ENCODE data around the gene UBALD2.
"Not testable (repeated sequence)": the region's sequence is repeated elsewhere in the genome, so short reads cannot be mapped to it uniquely, and the experiment has no call there.

UBALD2 gene

GRCh38 chr17:76264755-76265623, at the start of gene UBALD2:
Gene UBALD2 (plus strand): TSS chr17:76265348. CDS start chr17:76265506, 158 bp downstream.
- TF ChIP-seq CTCF (IDR thresholded peaks at IDR 0.05; ENCODE audit: insufficient read depth, low read depth, low read length, missing control alignments) = no peak
- DNase-seq (ENCODE audit: low read depth) = peak; percentile 100
- H3K4me3 ChIP-seq (ENCODE audit: low read depth, low read length) = peak within 1 kb of the TSS; percentile 95

- TF ChIP-seq CTCF (IDR thresholded peaks at IDR 0.05; ENCODE audit: insufficient read depth, low read depth, low read length, missing control alignments) = no peak
- no peak overlapping the region for H3K4me3 ChIP-seq (ENCODE audit: low read depth, low read length)
- DNase-seq (ENCODE audit: low read depth) = no peak
Measured at GRCh38 chr17:76217081-76217480, 48.1 kb upstream of the UBALD2 start.

- TF ChIP-seq CTCF (IDR thresholded peaks at IDR 0.05; ENCODE audit: insufficient read depth, low read depth, low read length, missing control alignments) = no peak
Measured at GRCh38 chr17:76219670-76220383, 45.3 kb upstream of the UBALD2 start.

GRCh38 chr17:76223802-76224201, 41.3 kb upstream of the UBALD2 start:
- TF ChIP-seq CTCF (IDR thresholded peaks at IDR 0.05; ENCODE audit: insufficient read depth, low read depth, low read length, missing control alignments) = no peak
- no peak for DNase-seq (ENCODE audit: low read depth)
- H3K4me3 ChIP-seq (ENCODE audit: low read depth, low read length) = no peak overlapping the region

More at GRCh38 chr17:76219670-76220383, 45.3 kb upstream of the UBALD2 start:
- DNase-seq (ENCODE audit: low read depth) = no peak
- H3K4me3 ChIP-seq (ENCODE audit: low read depth, low read length) = no peak overlapping the region

- H3K4me3 ChIP-seq (ENCODE audit: low read depth, low read length); DNase-seq (ENCODE audit: low read depth): not testable (repeated sequence)
Measured at GRCh38 chr17:76225373-76226086, 39.6 kb upstream of the UBALD2 start.

- DNase-seq (ENCODE audit: low read depth); H3K4me3 ChIP-seq (ENCODE audit: low read depth, low read length): not testable (repeated sequence)
Measured at GRCh38 chr17:76226749-76227148, 38.4 kb upstream of the UBALD2 start.

GRCh38 chr17:76232342-76232741, 32.8 kb upstream of the UBALD2 start:
- H3K4me3 ChIP-seq (ENCODE audit: low read depth, low read length) = no peak overlapping the region
- DNase-seq (ENCODE audit: low read depth) = no peak
- TF ChIP-seq CTCF (IDR thresholded peaks at IDR 0.05; ENCODE audit: insufficient read depth, low read depth, low read length, missing control alignments) = no peak
